MM.1S (cell line): Measurements from ENCODE around the gene MEF2C.

Experiments
- DNase-seq: peaks from one replicate; pipeline ENCODE4 v3.0.0-alpha.2; 2015
- H2AFZ ChIP-seq: fragments of 300-600 bp; sonication (generic); 2 replicates; pipeline ENCODE4 v1.6.0; 2016; ENCODE audit warnings: antibody characterized with exemption, low read length
- H3F3A ChIP-seq: fragments of 300-600 bp; sonication (generic); 2 replicates; pipeline ENCODE4 v1.6.1; 2016; ENCODE audit warnings: mild to moderate bottlenecking, antibody characterized with exemption, low read length, moderate library complexity, mixed read lengths; ENCODE audit not compliant: insufficient read depth
- H3K27ac ChIP-seq: fragments of 300-600 bp; sonication (generic); 2 replicates; pipeline ENCODE4 v1.5.1; 2016; ENCODE audit warnings: mild to moderate bottlenecking, low read length
- H3K27me3 ChIP-seq: fragments of 300-600 bp; sonication (generic); replicated peaks from 2 replicates; pipeline ENCODE4 v1.6.0; 2016; ENCODE audit warnings: low read length; ENCODE audit not compliant: insufficient read depth
- H3K36me3 ChIP-seq: fragments of 300-600 bp; sonication (generic); replicated peaks from 2 replicates; pipeline ENCODE4 v1.6.1; 2016; ENCODE audit warnings: mild to moderate bottlenecking, low read length, mixed read lengths; ENCODE audit not compliant: insufficient read depth
- H3K4me1 ChIP-seq: fragments of 300-600 bp; sonication (generic); 2 replicates; pipeline ENCODE4 v1.6.1; 2016; ENCODE audit warnings: low read length, mixed read lengths
- H3K4me2 ChIP-seq: fragments of 300-600 bp; sonication (generic); 2 replicates; pipeline ENCODE4 v1.6.0; 2016; ENCODE audit warnings: low read depth, low read length
- H3K4me3 ChIP-seq: fragments of 300-600 bp; sonication (generic); 2 replicates; pipeline ENCODE4 v1.5.1; 2016; ENCODE audit warnings: low read length, mixed read lengths
- H3K79me2 ChIP-seq: fragments of 300-600 bp; sonication (generic); 2 replicates; pipeline ENCODE4 v1.6.1; 2016; ENCODE audit warnings: mixed run types, low read length, mixed read lengths
- H3K9ac ChIP-seq: fragments of 300-600 bp; sonication (generic); 2 replicates; pipeline ENCODE4 v1.6.1; 2016; ENCODE audit warnings: low read length, mixed read lengths
- H3K9me2 ChIP-seq: fragments of 300-600 bp; sonication (generic); replicated peaks from 2 replicates; pipeline ENCODE4 v1.6.1; 2016; ENCODE audit warnings: mild to moderate bottlenecking, low read length, mixed read lengths; ENCODE audit not compliant: insufficient read depth
- H3K9me3 ChIP-seq: fragments of 300-600 bp; sonication (generic); replicated peaks from 2 replicates; pipeline ENCODE4 v1.6.1; 2016; ENCODE audit warnings: mild to moderate bottlenecking, low read length, mixed read lengths; ENCODE audit not compliant: insufficient read depth
- H4K20me1 ChIP-seq: fragments of 300-600 bp; sonication (generic); 2 replicates; pipeline ENCODE4 v1.6.1; 2016; ENCODE audit warnings: mild to moderate bottlenecking, low read length, moderate library complexity, mixed read lengths; ENCODE audit not compliant: insufficient read depth
- CTCF ChIP-seq: fragments of 300-600 bp; sonication (generic); IDR thresholded peaks from 2 replicates; pipeline ENCODE4 v1.5.1; 2016; ENCODE audit warnings: antibody characterized with exemption, low read length, mixed read lengths
- EZH2 ChIP-seq: fragments of 300-600 bp; sonication (generic); optimal IDR thresholded peaks from 2 replicates; pipeline ENCODE3; 2017; ENCODE audit warnings: low read depth, mild to moderate bottlenecking, antibody characterized with exemption, low read length, mixed read lengths
- EZH2phosphoT487 ChIP-seq: fragments of 300-600 bp; sonication (generic); IDR thresholded peaks from 2 replicates; pipeline ENCODE4 v1.6.1; 2018; ENCODE audit warnings: antibody characterized with exemption, low read length

The MEF2C gene

DNA sequence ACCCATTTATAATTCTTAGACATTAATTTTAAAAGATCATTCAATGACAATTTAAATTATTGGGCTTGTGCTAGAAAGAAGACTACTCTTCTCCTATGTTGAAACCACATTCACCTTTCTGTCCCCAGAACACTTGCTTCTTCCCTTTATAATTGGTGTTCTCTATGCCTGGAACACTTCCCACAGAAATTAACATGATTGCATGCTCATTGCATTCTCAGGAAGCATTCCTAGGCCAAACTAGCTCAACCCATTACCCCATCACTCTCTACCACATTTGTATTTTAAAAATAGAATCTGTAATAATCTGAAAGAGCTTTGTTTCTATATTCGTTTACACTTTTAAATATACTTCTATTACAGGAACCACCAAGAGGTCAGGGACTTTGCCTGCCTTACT is 184.7 kb downstream of the MEF2C start:
- H3K9ac ChIP-seq = no peak overlapping the region
- no peak for DNase-seq
- H3K27ac ChIP-seq = no peak overlapping the region
- TF ChIP-seq EZH2phosphoT487 = no peak
- H3K4me3 ChIP-seq = no peak overlapping the region
- no peaks in the 10 kb centered on the region for H3K36me3 ChIP-seq
- no peaks in the 10 kb centered on the region for H3F3A ChIP-seq
- no peaks in the 10 kb centered on the region for H4K20me1 ChIP-seq
- no peaks in the 10 kb centered on the region for H3K9me2 ChIP-seq
- H3K27me3 ChIP-seq = no peaks in the 10 kb centered on the region
- H3K79me2 ChIP-seq = no peaks in the 10 kb centered on the region
- H3K4me2 ChIP-seq = no peak overlapping the region
- no peaks in the 10 kb centered on the region for H3K9me3 ChIP-seq
- no peak overlapping the region for H2AFZ ChIP-seq
- H3K4me1 ChIP-seq = no peaks in the 10 kb centered on the region

DNA sequence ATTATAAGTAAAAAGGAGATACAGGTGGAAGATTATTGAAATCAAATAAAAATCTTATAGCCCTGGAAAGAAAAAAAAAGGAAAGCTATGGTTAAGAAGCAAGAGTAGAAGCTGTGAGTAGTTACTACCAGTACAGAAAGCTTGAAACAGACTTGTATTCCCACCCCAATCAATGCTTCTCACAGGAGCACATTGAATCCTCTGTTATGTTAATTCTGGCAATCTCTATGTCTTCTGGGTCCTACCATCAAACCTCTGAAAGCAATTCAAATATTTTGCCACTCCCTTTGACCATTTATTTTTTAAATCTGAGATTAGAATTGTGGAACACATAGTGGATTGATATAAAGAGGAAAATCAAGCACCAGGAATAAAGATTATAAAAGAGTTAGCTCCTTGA is 186.5 kb downstream of the MEF2C start:
- Histone ChIP-seq H3F3A (no peaks in the 10 kb centered on the region), H3K79me2 (no peaks in the 10 kb centered on the region), H3K27me3 (no peaks in the 10 kb centered on the region), H3K4me2 (no peak overlapping the region), H3K4me3 (no peak overlapping the region), H3K9me2 (no peaks in the 10 kb centered on the region), H2AFZ (no peak overlapping the region), H3K27ac (no peak overlapping the region), H4K20me1 (no peaks in the 10 kb centered on the region), H3K9ac (no peak overlapping the region), H3K36me3 (no peaks in the 10 kb centered on the region), H3K4me1 (no peaks in the 10 kb centered on the region), H3K9me3 (no peaks in the 10 kb centered on the region)
- no peak for DNase-seq
- TF ChIP-seq EZH2 = no peak
- no peak for TF ChIP-seq CTCF
- TF ChIP-seq EZH2phosphoT487 = no peak

GRCh38 chr5:88695931-88696330 is 187.1 kb downstream of the MEF2C start:
- Histone ChIP-seq H3K9me2 (no peaks in the 10 kb centered on the region), H3K27ac (no peak overlapping the region), H3K4me1 (no peaks in the 10 kb centered on the region), H3K9ac (no peak overlapping the region), H3K4me3 (no peak overlapping the region), H3F3A (no peaks in the 10 kb centered on the region), H4K20me1 (no peaks in the 10 kb centered on the region), H3K36me3 (no peaks in the 10 kb centered on the region), H3K4me2 (no peak overlapping the region), H3K9me3 (no peaks in the 10 kb centered on the region), H2AFZ (no peak overlapping the region), H3K27me3 (no peaks in the 10 kb centered on the region), H3K79me2 (no peaks in the 10 kb centered on the region)
- no peak for TF ChIP-seq EZH2phosphoT487
- no peak for TF ChIP-seq CTCF
- TF ChIP-seq EZH2 = no peak
- DNase-seq = no peak

GRCh38 chr5:88695232-88695631 is 187.8 kb downstream of the MEF2C start:
- no peak for TF ChIP-seq EZH2
- no peak for TF ChIP-seq EZH2phosphoT487
- TF ChIP-seq CTCF = no peak
- Histone ChIP-seq H3K36me3 (no peaks in the 10 kb centered on the region), H3K9me3 (no peaks in the 10 kb centered on the region), H2AFZ (no peak overlapping the region), H3K4me1 (no peaks in the 10 kb centered on the region), H3K79me2 (no peaks in the 10 kb centered on the region), H3K27ac (no peak overlapping the region), H3K27me3 (no peaks in the 10 kb centered on the region), H3K4me2 (no peak overlapping the region), H4K20me1 (no peaks in the 10 kb centered on the region), H3K9me2 (no peaks in the 10 kb centered on the region), H3K4me3 (no peak overlapping the region), H3K9ac (no peak overlapping the region), H3F3A (no peaks in the 10 kb centered on the region)
- DNase-seq = no peak
